Cardiac fibroblast (primary cell): ENCODE measurements around the gene DSCAML1.

Experiments used
- DNase-seq, 2 donors: peaks; one replicate each; pipeline versions ENCODE4 v3.0.0 to v3.0.0-alpha.2; 2010; ENCODE audit warnings: low read depth in 2 of 2
- H3K4me3 ChIP-seq, 2 donors: replicated peaks in 1 of 2; 1 replicate in 1 of 2; 2 replicates in 1 of 2; pipeline ENCODE4 v1.5.1; 2011; ENCODE audit warnings: low read depth in 2 of 2, low read length in 2 of 2, mild to moderate bottlenecking in 2 of 2, moderate library complexity in 1 of 2
- CTCF ChIP-seq: IDR thresholded peaks from one replicate; pipeline ENCODE4 v1.5.1; 2011; ENCODE audit warnings: low read depth, mild to moderate bottlenecking, low read length, inconsistent platforms

Gene DSCAML1

GRCh38 chr11:117839936-117840813, 43.2 kb upstream of the DSCAML1 start:
- no peak for TF ChIP-seq CTCF
- DNase-seq: no peak
- H3K4me3 ChIP-seq: no peak overlapping the region

DNA sequence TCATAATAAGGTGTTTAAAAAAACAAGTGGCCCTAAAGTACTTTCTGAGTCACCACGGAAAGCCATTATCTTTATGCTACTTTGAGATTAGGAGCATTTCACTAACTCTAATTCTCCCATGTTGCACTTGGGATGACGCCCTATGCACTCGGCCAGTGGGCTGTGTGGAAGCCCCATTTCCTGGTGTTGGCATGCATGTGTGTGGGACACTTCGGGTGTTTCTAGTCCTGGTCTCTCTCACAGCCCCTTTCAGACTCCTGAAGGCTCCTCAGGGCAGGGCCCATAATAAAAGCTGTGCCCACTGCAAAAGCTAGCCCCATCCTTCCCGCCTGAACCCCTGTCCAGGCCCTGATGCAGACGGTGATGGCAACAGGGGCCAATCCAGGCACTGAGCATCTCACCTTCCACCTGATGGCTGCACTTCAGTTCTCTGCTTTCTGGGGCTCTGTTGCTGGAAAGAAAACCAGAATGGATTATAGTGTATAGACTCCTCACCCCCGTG, 42.4 kb upstream of the DSCAML1 start:
- no peak for DNase-seq
- no peak for TF ChIP-seq CTCF
- no peak overlapping the region for H3K4me3 ChIP-seq

GRCh38 chr11:117838901-117839300, 41.9 kb upstream of the DSCAML1 start:
- no peak overlapping the region for H3K4me3 ChIP-seq
- no peak for DNase-seq
- no peak for TF ChIP-seq CTCF

GRCh38 chr11:117837791-117838190, 40.8 kb upstream of the DSCAML1 start:
- no peak for DNase-seq

GRCh38 chr11:117837070-117837776, 40.2 kb upstream of the DSCAML1 start:
- no peak for DNase-seq
- no peak overlapping the region for H3K4me3 ChIP-seq
- TF ChIP-seq CTCF: no peak

More at GRCh38 chr11:117837791-117838190, 40.8 kb upstream of the DSCAML1 start:
- TF ChIP-seq CTCF: no peak
- no peak overlapping the region for H3K4me3 ChIP-seq

- DNase-seq: no peak
- H3K4me3 ChIP-seq: no peak overlapping the region
- TF ChIP-seq CTCF: no peak
These were observed 39.3 kb upstream of the DSCAML1 start for GRCh38 chr11:117836077-117836960.
